ENCODE measurements around the gene ZNF512B. TPM values are rescaled to one million over a fixed set of nuclear protein-coding genes. Genes with fewer than 3 reads are reported as not detected.

ZNF512B gene
- total and polyA plus RNA-seq, 2 experiments from 2014 or later, result 6.1 to 28.8 TPM

GRCh38 chr20:63930971-63931553 is 38.7 kb downstream of the ZNF512B start:
- no peaks in the 10 kb centered on the region; the same call in none of the 2 replicates for H4K20me1 ChIP-seq (replicated peaks; ENCODE audit: insufficient read depth)
- DNase-seq (ENCODE audit: low spot score) (no peak), ATAC-seq (no peak)
- Mint-ChIP-seq H3K4me1 (no peaks in the 10 kb centered on the region; the same call in 2 of the 3 replicates), H3K9me3 (no peaks in the 10 kb centered on the region; the same call in 2 of the 3 replicates), H3K36me3 (ENCODE audit: low read depth) (peaks cover 49% of the 10 kb centered on the region), H3K4me3 (no peak overlapping the region), H3K27me3 (ENCODE audit: insufficient read depth, low read depth, poor library complexity) (peaks cover 2% of the 10 kb centered on the region), H3K27ac (no peak overlapping the region)
- no peak overlapping the region for H3K4me2 ChIP-seq
- H3K4me1 ChIP-seq (ENCODE audit: insufficient read depth), result no peaks in the 10 kb centered on the region
- peaks cover 4% of the 10 kb centered on the region; the same call in 1 of the 2 replicates for H3F3A ChIP-seq (replicated peaks; ENCODE audit: low read depth)
- TF ChIP-seq JUNB (IDR thresholded peaks at IDR 0.05; ENCODE audit: unreplicated experiment) (no peak), EZH2phosphoT487 (IDR thresholded peaks at IDR 0.05; ENCODE audit: unreplicated experiment) (no peak), NANOG (IDR thresholded peaks at IDR 0.05; ENCODE audit: borderline replicate concordance) (no peak), CREB1 (CRISPR knock-in tag; IDR thresholded peaks at IDR 0.05; ENCODE audit: low read depth) (no peak), ZNF462 (CRISPR knock-in tag; IDR thresholded peaks at IDR 0.05) (no peak), CTCF (conservative IDR thresholded peaks at IDR 0.05; ENCODE audit: low read depth in 2 of 2) (no peak), ZNF114 (CRISPR knock-in tag; IDR thresholded peaks at IDR 0.05) (no peak), ZNF331 (CRISPR knock-in tag; IDR thresholded peaks at IDR 0.05; ENCODE audit: low read depth) (no peak), POLR2AphosphoS5 (IDR thresholded peaks at IDR 0.05; ENCODE audit: low read depth) (no peak), EZH2 (IDR thresholded peaks at IDR 0.05; ENCODE audit: low read depth, unreplicated experiment) (no peak), STAT1 (IDR thresholded peaks at IDR 0.05; ENCODE audit: unreplicated experiment) (no peak), ETS1 (IDR thresholded peaks at IDR 0.05) (no peak)
- TF ChIP-seq, protein P1, sequence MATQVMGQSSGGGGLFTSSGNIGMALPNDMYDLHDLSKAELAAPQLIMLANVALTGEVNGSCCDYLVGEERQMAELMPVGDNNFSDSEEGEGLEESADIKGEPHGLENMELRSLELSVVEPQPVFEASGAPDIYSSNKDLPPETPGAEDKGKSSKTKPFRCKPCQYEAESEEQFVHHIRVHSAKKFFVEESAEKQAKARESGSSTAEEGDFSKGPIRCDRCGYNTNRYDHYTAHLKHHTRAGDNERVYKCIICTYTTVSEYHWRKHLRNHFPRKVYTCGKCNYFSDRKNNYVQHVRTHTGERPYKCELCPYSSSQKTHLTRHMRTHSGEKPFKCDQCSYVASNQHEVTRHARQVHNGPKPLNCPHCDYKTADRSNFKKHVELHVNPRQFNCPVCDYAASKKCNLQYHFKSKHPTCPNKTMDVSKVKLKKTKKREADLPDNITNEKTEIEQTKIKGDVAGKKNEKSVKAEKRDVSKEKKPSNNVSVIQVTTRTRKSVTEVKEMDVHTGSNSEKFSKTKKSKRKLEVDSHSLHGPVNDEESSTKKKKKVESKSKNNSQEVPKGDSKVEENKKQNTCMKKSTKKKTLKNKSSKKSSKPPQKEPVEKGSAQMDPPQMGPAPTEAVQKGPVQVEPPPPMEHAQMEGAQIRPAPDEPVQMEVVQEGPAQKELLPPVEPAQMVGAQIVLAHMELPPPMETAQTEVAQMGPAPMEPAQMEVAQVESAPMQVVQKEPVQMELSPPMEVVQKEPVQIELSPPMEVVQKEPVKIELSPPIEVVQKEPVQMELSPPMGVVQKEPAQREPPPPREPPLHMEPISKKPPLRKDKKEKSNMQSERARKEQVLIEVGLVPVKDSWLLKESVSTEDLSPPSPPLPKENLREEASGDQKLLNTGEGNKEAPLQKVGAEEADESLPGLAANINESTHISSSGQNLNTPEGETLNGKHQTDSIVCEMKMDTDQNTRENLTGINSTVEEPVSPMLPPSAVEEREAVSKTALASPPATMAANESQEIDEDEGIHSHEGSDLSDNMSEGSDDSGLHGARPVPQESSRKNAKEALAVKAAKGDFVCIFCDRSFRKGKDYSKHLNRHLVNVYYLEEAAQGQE (IDR thresholded peaks at IDR 0.05; ENCODE audit: unreplicated experiment), result no peak
- H3K36me3 ChIP-seq (ENCODE audit: insufficient read depth), result peaks cover 4% of the 10 kb centered on the region; the same call in 1 of the 2 replicates
- no peak overlapping the region for H3K27ac ChIP-seq (ENCODE audit: low read depth)
- H3K27me3 ChIP-seq (ENCODE audit: insufficient read depth), result no peaks in the 10 kb centered on the region
- H3K4me3 ChIP-seq, result no peak overlapping the region
- H3K9me2 ChIP-seq (ENCODE audit: insufficient read depth), result no peaks in the 10 kb centered on the region
- peaks cover 8% of the 10 kb centered on the region for H3K79me2 ChIP-seq (replicated peaks; ENCODE audit: insufficient read depth)
- H2AFZ ChIP-seq, result no peak overlapping the region
